Measurements from ENCODE around the gene CCL2.

Gene CCL2

GRCh38 chr17:34236281-34236892 is 18.7 kb upstream of the CCL2 start:
- no peak overlapping the region for H3K4me3 ChIP-seq (ENCODE audit: low read depth, low read length)
- no peak for DNase-seq (ENCODE audit: low read depth)

- no peak overlapping the region for H3K4me3 ChIP-seq (ENCODE audit: low read depth, low read length)
- DNase-seq (ENCODE audit: low read depth): no peak
Observed at GRCh38 chr17:34237458-34237857, 17.6 kb upstream of the CCL2 start.

- no peak overlapping the region for H3K4me3 ChIP-seq (ENCODE audit: low read depth, low read length)
- DNase-seq (ENCODE audit: low read depth): no peak
Observed at GRCh38 chr17:34241062-34241461, 14.0 kb upstream of the CCL2 start.

- no peak overlapping the region for H3K4me3 ChIP-seq (ENCODE audit: low read depth, low read length)
- DNase-seq (ENCODE audit: low read depth): no peak
Observed at GRCh38 chr17:34242587-34243363, 12.3 kb upstream of the CCL2 start.

GRCh38 chr17:34243364-34244320 is 11.4 kb upstream of the CCL2 start:
- no peak for DNase-seq (ENCODE audit: low read depth)
- no peak overlapping the region for H3K4me3 ChIP-seq (ENCODE audit: low read depth, low read length)

- no peak overlapping the region for H3K4me3 ChIP-seq (ENCODE audit: low read depth, low read length)
- no peak for DNase-seq (ENCODE audit: low read depth)
Observed at GRCh38 chr17:34245351-34245905, 9.7 kb upstream of the CCL2 start.

GRCh38 chr17:34246446-34246845 is 8.6 kb upstream of the CCL2 start:
- no peak overlapping the region for H3K4me3 ChIP-seq (ENCODE audit: low read depth, low read length)
- no peak for DNase-seq (ENCODE audit: low read depth)

- DNase-seq (ENCODE audit: low read depth): no peak
- no peak overlapping the region for H3K4me3 ChIP-seq (ENCODE audit: low read depth, low read length)
Observed at GRCh38 chr17:34246881-34247280, 8.2 kb upstream of the CCL2 start.

- peak; percentile 13 for DNase-seq (ENCODE audit: low read depth)
- H3K4me3 ChIP-seq (ENCODE audit: low read depth, low read length): no peak overlapping the region
Observed at GRCh38 chr17:34248511-34249024, 6.5 kb upstream of the CCL2 start.

GRCh38 chr17:34249061-34249460 is 6.0 kb upstream of the CCL2 start:
- H3K4me3 ChIP-seq (ENCODE audit: low read depth, low read length): no peak overlapping the region
- DNase-seq (ENCODE audit: low read depth): no peak

GRCh38 chr17:34249478-34249877 is 5.6 kb upstream of the CCL2 start:
- no peak for DNase-seq (ENCODE audit: low read depth)

GRCh38 chr17:34251186-34251585 is 3.9 kb upstream of the CCL2 start:
- DNase-seq (ENCODE audit: low read depth): no peak
- H3K4me3 ChIP-seq (ENCODE audit: low read depth, low read length): no peak overlapping the region

More at GRCh38 chr17:34249478-34249877, 5.6 kb upstream of the CCL2 start:
- no peak overlapping the region for H3K4me3 ChIP-seq (ENCODE audit: low read depth, low read length)

- no peak overlapping the region for H3K4me3 ChIP-seq (ENCODE audit: low read depth, low read length)
- no peak for DNase-seq (ENCODE audit: low read depth)
Observed at GRCh38 chr17:34252095-34252443, 3.0 kb upstream of the CCL2 start.

- no peak overlapping the region for H3K4me3 ChIP-seq (ENCODE audit: low read depth, low read length)
- DNase-seq (ENCODE audit: low read depth): peak; percentile 78
Observed at GRCh38 chr17:34252444-34253138, 2.5 kb upstream of the CCL2 start.

GRCh38 chr17:34253139-34253525 is 2.0 kb upstream of the CCL2 start:
- DNase-seq (ENCODE audit: low read depth): no peak
- no peak overlapping the region for H3K4me3 ChIP-seq (ENCODE audit: low read depth, low read length)

- DNase-seq (ENCODE audit: low read depth): peak; percentile 72
- no peak overlapping the region for H3K4me3 ChIP-seq (ENCODE audit: low read depth, low read length)
Observed at GRCh38 chr17:34254146-34254545, 939 bp upstream of the CCL2 start.

GRCh38 chr17:34255381-34255732 is 272 bp downstream of the CCL2 start:
- no peak for DNase-seq (ENCODE audit: low read depth)

GRCh38 chr17:34255841-34256240 is 756 bp downstream of the CCL2 start:
- peak overlapping the region; percentile 45 for H3K4me3 ChIP-seq (ENCODE audit: low read depth, low read length)
- no peak for DNase-seq (ENCODE audit: low read depth)

More at GRCh38 chr17:34255381-34255732, 272 bp downstream of the CCL2 start:
- peak overlapping the region; percentile 45 for H3K4me3 ChIP-seq (ENCODE audit: low read depth, low read length)

GRCh38 chr17:34257299-34257985 is 2.4 kb downstream of the CCL2 start:
- H3K4me3 ChIP-seq (ENCODE audit: low read depth, low read length): no peak overlapping the region
- no peak for DNase-seq (ENCODE audit: low read depth)

All from skeletal muscle cell (primary cell).